ENCODE measurements around the gene FBN1.

FBN1 gene

DNA sequence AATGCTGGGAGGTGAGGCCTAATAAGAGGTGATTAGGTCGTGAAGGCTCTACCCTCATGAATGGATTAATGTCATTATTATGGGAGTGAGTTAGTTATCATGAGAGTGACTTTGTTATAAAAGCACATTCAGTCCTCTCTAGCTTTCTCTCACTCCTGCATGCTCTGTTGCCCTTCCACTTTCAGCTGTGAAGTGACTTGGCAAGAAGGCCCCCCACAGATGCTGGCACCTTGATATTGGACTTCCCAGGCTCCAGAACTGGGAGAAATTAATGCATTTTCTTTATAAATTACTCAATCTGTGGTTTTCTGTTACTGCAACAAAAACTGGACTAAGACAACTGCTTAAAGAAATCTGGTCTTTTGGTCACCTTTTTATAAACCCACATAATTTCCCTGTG is 144.3 kb downstream of the FBN1 start:
- DNase-seq = no peak

- no peak for DNase-seq
These were observed 144.9 kb downstream of the FBN1 start for GRCh38 chr15:48500595-48500994.

DNA sequence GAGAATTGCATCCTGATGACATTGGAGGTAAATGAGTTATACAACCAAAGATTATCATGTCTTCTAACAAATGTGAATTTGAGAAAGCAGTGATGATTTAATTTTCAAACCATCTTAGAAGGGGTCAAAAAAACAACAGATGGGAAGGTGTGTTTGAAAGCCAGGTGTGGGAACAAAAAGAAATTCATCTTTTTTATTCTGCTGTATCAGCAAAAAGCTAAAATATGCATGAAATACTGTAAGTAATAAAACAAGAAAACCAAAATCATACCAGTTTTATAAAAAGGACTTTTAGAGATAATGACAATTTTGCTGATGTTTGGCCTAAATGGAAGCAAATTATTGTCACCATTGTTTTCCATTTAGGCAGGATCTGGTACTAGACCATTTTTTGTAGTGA is 145.5 kb downstream of the FBN1 start:
- DNase-seq = no peak

- no peak for DNase-seq
These were observed 146.7 kb downstream of the FBN1 start for GRCh38 chr15:48498828-48499227.

- DNase-seq = no peak
These were observed 150.9 kb downstream of the FBN1 start for GRCh38 chr15:48494631-48495030.

DNA sequence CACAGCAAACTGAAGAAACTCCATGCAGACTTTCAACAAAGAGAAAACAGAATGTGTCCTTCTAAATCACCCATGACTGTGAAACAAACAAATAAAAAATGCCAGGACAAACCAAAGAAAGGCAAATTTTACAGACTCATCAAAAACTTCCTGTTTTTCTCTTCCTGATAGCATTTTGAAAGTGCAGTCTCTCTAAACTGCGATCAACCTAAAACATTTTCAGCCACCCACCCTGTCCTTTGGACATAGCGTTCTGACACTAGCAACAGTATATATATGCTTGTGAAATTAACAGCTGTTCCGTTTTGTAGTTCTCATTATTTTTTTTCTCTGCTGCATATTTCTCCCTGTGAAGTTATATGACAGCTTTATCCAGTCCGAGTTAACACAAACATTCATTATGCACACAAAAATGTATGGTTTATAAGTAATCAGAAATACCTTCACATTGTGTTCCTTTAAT is 151.7 kb downstream of the FBN1 start:
- no peak for DNase-seq

DNA sequence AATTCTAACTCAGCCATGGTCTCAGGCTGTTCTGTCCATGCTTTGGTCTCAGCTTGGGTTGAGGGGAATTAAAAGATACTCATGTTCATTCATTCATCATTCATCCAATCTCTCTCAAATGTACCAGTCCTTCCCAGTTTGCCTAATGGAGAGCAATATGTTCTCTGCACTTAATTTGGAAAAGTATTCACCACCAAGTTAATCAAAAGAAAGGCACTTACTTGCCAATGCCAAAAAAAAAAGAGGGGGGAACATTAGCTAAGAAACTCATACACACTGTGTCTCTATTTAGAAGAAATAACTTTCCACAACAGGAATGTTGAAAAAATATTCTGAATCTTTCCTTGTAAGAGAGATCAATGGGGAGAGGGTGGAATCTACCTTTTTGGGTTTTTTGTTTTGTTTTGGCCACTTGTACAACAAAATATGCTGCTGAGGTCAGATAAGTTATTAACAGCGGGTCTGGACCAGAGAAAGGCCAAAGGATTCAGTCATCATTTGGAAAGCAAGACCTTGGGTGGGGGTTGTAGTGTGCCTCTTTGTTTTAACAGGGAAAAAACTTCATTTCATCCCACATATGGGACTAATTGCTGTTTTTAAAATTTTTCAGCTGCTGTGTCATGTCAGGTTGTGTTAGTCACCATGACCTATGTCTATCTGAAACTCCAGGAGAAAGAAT is 152.3 kb downstream of the FBN1 start:
- no peak for DNase-seq

DNA sequence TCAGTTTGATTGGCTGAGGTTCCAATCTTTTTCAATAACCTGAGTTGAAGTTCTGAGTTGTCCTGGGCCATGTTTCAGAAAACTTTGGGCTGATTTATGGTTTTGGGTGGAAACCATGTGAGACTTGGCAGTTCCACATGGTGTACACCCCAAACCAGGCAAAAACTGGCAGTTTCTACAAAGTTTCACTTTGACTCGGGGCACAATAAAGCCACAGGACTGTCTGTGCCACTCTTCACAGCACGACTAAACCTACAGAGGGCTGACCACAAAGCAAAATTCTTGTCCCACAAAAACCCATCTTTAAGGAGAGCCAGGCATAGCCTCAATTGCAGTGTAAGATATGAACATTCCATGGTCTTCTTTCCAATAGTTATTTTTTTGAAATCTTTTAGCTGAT is 159.3 kb downstream of the FBN1 start:
- DNase-seq = no peak

DNA sequence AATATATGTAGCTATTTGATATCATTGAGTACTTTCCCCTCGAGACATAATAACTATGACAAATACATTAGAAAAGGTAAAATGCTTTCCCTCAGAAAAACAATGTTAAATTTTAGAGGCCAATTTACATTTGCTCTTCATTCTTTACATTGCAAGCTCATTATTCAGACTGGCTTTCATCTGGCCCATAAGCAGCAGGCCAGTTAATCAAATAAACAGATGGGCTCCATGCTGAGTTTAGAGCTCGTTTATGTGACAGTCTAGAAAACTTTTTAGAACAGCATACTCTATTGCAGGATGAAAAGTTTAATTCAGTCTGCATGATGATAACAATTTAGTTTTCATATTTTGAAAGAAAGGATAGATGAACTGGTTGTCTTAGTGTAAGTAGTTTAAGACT is 163.7 kb downstream of the FBN1 start:
- DNase-seq = no peak

GRCh38 chr15:48479751-48480150 is 165.8 kb downstream of the FBN1 start:
- DNase-seq = no peak

DNA sequence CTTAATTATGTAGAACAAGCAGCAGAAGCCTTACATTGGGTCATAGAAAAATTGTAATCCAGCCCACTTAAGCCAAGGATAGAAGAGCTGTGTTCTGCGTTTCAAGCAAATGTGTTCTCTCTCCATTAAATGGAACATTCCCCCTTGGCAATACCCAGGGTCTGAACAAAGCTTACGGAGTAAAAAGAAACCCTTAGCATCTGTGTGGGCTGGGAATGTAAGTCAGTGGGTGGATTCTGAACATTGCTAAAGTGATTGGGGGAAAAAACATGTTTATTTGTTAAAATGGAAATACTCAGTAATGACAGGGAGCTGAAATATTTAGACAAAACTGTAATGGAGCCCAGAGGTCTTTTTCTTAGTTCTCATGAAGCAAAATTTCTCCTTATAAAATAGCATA is 166.9 kb downstream of the FBN1 start:
- no peak for DNase-seq

- no peak for DNase-seq
These were observed 167.6 kb downstream of the FBN1 start for GRCh38 chr15:48477795-48478360.

DNA sequence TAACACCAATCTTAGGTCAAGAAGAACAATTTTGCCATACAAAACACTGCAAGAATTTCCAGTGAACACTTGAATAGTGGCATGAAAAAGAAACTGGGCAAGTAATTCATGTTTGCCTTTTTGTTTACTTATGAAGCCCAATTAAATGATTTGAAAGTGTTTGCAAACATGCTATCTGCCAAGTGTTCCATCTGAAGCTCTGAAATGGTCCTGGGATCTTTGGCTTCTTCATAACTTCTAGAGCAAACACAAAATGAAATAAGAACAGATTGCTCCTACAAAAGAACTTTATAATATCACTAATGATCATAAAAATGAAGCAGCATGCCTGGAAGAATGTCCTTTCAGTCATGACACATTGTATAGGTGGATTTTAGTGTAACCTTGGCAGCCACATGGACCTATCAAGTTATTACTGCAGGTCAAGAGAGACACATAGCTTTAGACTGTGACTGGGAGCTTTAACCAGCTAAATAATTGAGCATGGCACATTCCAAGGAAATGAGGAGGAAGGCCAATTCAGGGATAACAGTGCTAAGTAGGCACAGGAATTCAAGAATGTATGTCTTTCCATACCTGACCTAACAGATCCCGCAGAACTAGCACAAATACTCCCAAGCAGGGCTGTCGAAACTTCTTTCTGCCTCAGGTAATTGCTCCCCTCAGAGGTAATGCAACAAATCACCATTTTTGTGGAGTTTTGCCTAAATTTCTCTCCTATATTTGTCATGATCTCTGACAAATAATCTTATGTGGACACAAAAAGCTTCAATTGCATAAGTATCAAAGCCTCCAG is 169.7 kb downstream of the FBN1 start:
- no peak for DNase-seq

DNA sequence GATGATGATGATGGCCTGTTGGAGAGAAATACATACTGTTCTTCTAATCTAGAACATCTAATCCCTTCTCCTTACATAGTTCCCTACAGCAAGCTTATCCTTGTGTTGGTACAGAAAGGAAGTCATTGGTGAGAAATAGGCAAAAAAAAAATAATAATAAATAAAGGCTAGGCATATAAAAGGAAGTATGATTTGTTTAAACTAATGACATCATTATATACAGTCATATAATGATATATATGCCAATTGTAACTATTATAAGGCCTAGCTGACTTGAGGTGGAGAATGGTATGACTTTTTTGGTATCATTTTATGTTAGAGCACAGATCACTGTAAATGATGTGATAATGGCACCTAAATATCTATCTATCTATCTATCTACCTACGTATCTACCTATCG is 171.8 kb downstream of the FBN1 start:
- DNase-seq = no peak

- DNase-seq = no peak
These were observed 172.8 kb downstream of the FBN1 start for GRCh38 chr15:48472756-48473155.

- no peak for DNase-seq
These were observed 174.4 kb downstream of the FBN1 start for GRCh38 chr15:48471073-48471472.

DNA sequence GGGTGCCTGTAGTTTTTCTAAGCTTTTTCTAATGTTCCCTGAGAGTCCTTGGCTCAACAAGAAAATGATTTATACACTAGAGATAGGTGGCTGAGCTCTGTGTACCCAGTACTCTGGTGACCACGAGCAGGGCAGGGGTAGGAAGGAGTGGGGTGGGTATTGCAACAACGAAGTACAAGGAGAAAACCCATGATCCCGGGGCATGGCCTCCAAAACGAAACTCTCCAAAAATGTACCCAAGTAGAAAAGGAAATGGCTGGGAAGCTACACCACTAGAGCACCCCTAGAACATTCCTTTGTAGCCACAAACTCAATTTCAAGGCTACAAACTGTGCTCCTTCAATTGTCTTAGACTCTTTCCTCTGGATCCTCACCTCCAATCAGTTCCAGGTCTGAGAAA is 175.4 kb downstream of the FBN1 start:
- DNase-seq = no peak

DNA sequence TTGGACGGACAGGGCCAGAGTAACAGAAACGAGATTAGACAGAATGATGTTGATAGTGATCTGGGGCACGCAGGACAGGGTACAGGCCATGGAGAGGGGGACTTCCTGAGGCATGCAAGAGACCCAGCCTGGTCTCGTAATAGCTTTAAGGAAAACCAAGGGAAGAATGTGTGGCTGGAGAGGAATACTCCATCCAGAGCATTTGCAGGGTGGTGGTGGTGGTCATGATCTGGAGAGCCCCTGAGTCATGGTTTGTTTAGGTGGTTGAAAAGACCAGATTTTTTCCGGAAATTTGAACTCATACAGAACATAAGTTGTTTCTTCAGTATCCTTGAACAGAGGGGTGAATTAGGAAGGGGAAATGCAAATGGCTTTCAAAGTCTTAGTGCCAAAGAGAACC is 175.8 kb downstream of the FBN1 start:
- DNase-seq = no peak

DNA sequence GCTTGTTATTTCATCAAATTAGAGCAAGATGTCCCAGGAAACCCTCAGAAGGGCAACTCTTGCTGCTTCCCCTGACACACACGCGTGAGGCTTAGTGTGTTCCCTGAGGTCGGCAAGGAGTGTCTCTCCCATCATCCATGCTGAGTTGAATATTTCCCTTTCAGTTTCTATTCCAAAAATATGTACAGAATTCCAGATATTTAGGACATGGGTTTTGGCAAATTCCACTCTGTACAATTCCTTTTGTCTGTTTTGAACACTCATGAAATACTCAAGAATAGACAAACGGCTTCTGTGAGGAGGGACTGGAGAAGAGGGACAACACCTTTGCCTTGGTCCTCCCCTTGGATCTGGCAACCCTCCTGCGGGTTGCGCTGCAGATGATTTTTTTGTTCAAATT is 176.2 kb downstream of the FBN1 start:
- no peak for DNase-seq

DNA sequence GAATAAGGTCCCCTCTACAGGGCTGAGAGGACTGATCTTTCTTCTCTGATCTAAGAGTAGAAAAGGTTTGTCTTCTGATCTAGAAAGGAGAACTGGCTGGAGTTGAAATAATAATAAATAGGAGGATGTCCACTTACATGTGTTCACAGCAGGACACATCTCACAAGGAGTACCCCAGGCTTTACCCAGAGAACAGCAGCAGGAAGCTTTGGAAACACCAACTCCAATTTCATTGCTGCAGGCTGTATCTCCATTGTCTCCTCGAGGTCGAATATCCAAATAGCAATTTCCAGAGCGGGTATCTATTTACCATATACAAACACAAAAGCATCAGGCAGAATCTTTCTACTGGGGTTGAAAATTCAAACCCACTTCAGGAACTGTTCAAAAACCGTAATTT is 177.7 kb downstream of the FBN1 start:
- no peak for DNase-seq

- DNase-seq = no peak
These were observed 178.7 kb downstream of the FBN1 start for GRCh38 chr15:48466820-48467219.

GRCh38 chr15:48466079-48466478 is 179.4 kb downstream of the FBN1 start:
- DNase-seq = no peak

DNA sequence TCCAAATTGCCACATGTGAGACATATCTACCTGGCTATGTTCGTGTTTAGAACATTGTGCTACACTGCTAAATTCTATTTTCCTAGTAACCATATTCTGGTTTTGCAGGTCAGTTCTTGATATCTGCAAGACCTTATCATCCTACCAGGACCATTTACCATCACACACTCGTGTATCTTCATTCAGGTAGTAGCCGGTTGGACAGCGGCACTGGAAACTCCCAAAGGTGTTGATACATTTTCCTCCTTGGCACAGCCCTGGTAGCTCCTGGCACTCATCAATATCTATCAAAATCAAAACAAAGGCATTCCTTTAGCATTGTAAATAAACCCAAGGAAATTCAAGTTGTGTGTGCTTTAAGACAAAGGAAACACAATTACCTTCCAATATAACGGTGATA is 180.1 kb downstream of the FBN1 start:
- DNase-seq = no peak

GRCh38 chr15:48463366-48463880 is 182.1 kb downstream of the FBN1 start:
- DNase-seq = no peak

Measured in KG1 (cell line).